HepG2 (cell line): ENCODE results near the gene CGREF1. TPM values are rescaled to one million over a fixed set of nuclear protein-coding genes. Genes with fewer than 3 reads are reported as not detected.
A peak's percentile ranks its signal among the peaks of the same experiment; 100 is the strongest.

Experiments used
- DNMT3B ChIP-seq: conservative IDR thresholded peaks from 2 replicates; pipeline ENCODE4 v1.6.1; 2016; ENCODE audit warnings: missing biosample characterization, control low read depth
- FIP1L1 ChIP-seq: fragments of 200-400 bp; formaldehyde crosslinking; IDR thresholded peaks from 2 replicates; pipeline ENCODE4 v1.6.1; 2018; ENCODE audit warnings: low read depth, mild to moderate bottlenecking, low read length, moderate library complexity, borderline replicate concordance; ENCODE audit not compliant: insufficient read depth
- HDAC2 ChIP-seq: sonication (generic); formaldehyde crosslinking; IDR thresholded peaks from 2 replicates; pipeline ENCODE4 v1.4.0; 2020; ENCODE audit warnings: missing genetic modification reagents
- NFE2 ChIP-seq: sonication (generic); formaldehyde crosslinking; IDR thresholded peaks from 2 replicates; pipeline ENCODE4 v1.4.0; 2020; ENCODE audit warnings: missing genetic modification reagents
- RAD51 ChIP-seq: fragments of 450-650 bp; IDR thresholded peaks from 2 replicates; pipeline ENCODE4 v1.6.1; 2016; ENCODE audit warnings: borderline replicate concordance
- SMAD9 ChIP-seq: sonication (generic); formaldehyde crosslinking; IDR thresholded peaks from 2 replicates; pipeline ENCODE4 v1.5.1; 2020; ENCODE audit warnings: mild to moderate bottlenecking, missing genetic modification reagents
- SNAI1 ChIP-seq: sonication (generic); formaldehyde crosslinking; IDR thresholded peaks from 2 replicates; pipeline ENCODE4 v1.5.0; 2020; ENCODE audit warnings: mild to moderate bottlenecking, missing genetic modification reagents, borderline replicate concordance
- THAP11 ChIP-seq: IDR thresholded peaks from 2 replicates; pipeline ENCODE4 v1.6.1; 2016; ENCODE audit warnings: missing biosample characterization, missing genetic modification reagents
- ZBTB26 ChIP-seq: IDR thresholded peaks from 2 replicates; pipeline ENCODE4 v1.6.1; 2016; ENCODE audit warnings: missing compliant biosample characterization, missing genetic modification reagents, borderline replicate concordance
- ZHX2 ChIP-seq, 2 experiments: sonication (generic) in 1 of 2; formaldehyde crosslinking in 1 of 2; IDR thresholded peaks; 2 replicates each; pipeline versions ENCODE4 v1.6.1 to v1.9.0; 2014 to 2022; ENCODE audit warnings: antibody characterized with exemption in 1 of 2, borderline replicate concordance in 1 of 2, inconsistent platforms in 1 of 2, low read depth in 1 of 2, missing genetic modification reagents in 1 of 2
- ZNF281 ChIP-seq: sonication (generic); formaldehyde crosslinking; IDR thresholded peaks from 2 replicates; pipeline ENCODE4 v1.4.0; 2020; ENCODE audit warnings: missing genetic modification reagents, borderline replicate concordance
- ZNF749 ChIP-seq: sonication (generic); formaldehyde crosslinking; IDR thresholded peaks from 2 replicates; pipeline ENCODE4 v1.8.0; 2022; ENCODE audit warnings: mild to moderate bottlenecking, missing genetic modification reagents, moderate library complexity, borderline replicate concordance
- ZNF800 ChIP-seq: sonication (generic); formaldehyde crosslinking; IDR thresholded peaks from 2 replicates; pipeline ENCODE4 v1.4.0; 2020; ENCODE audit warnings: missing genetic modification reagents
- ZNF879 ChIP-seq: sonication (generic); formaldehyde crosslinking; IDR thresholded peaks from 2 replicates; pipeline ENCODE4 v1.8.1; 2023; ENCODE audit warnings: missing genetic modification reagents
- ZSCAN12 ChIP-seq: sonication (generic); formaldehyde crosslinking; IDR thresholded peaks from 2 replicates; pipeline ENCODE4 v1.9.0; 2021; ENCODE audit warnings: mild to moderate bottlenecking, missing genetic modification reagents
- polyA plus RNA-seq, 8 experiments: library from polyadenylated mRNA; depleted of rRNA in 3 of 8; stranded (reverse) in 7 of 8; unstranded in 1 of 8; fragments of >200 nt; fragmentation: Illumina TruSeq in 4 of 8; extraction: Trizol in 4 of 8; gene quantifications; 2 replicates each; pipeline versions ENCODE4 v1.2.1 to v1.2.3, GENCODE V29; 2011 to 2016; ENCODE audit warnings: low read depth in 4 of 8, missing spikeins in 1 of 8, mixed read lengths in 1 of 8; ENCODE audit not compliant: insufficient read depth in 1 of 8
- total RNA-seq, 5 experiments: library from RNA; depleted of rRNA; stranded (reverse); fragments of >200 nt; fragmentation: Illumina TruSeq; extraction: Trizol; gene quantifications; 2 replicates each; pipeline ENCODE4 v1.2.3, GENCODE V29; 2016; ENCODE audit warnings: low read depth in 1 of 5

Gene CGREF1
- total and polyA plus RNA-seq, 2 of the 13 experiments (the other 11 are each of a cell fraction or from before 2014, with no cell fraction given): 13.9 to 23.4 TPM

- TF ChIP-seq ZNF879 (CRISPR knock-in tag): no peak
- 0 out of 2 replicates have a peak, but pooled peaks have one; percentile 69 for TF ChIP-seq SMAD9 (CRISPR knock-in tag)
- no peak; the same call in 1 of the 2 replicates for TF ChIP-seq DNMT3B (CRISPR knock-in tag)
- no peak; the same call in 1 of the 2 replicates for TF ChIP-seq ZNF281 (CRISPR knock-in tag)
- TF ChIP-seq SNAI1 (CRISPR knock-in tag): no peak
- peak; percentile 74 for TF ChIP-seq ZNF800 (CRISPR knock-in tag)
- peak; percentile 55; the same call in 1 of the 2 replicates for TF ChIP-seq ZNF749
- TF ChIP-seq ZSCAN12 (CRISPR knock-in tag): 0 out of 2 replicates have a peak, but pooled peaks have one; percentile 16
- TF ChIP-seq ZHX2 (IDR thresholded peaks at IDR 0.05; ENCODE audit: low read depth): peak; percentile 7; the same call in 1 of the 2 replicates
- 0 out of 2 replicates have a peak, but pooled peaks have one; percentile 26 for TF ChIP-seq ZHX2 (CRISPR knock-in tag; IDR thresholded peaks at IDR 0.05; ENCODE audit: borderline replicate concordance)
- peak; percentile 78 for TF ChIP-seq HDAC2 (CRISPR knock-in tag)
- TF ChIP-seq NFE2 (CRISPR knock-in tag): no peak
- peak; percentile 53; the same call in 1 of the 2 replicates for TF ChIP-seq ZBTB26 (CRISPR knock-in tag)
- TF ChIP-seq RAD51: no peak
- TF ChIP-seq FIP1L1: no peak
- TF ChIP-seq THAP11 (CRISPR knock-in tag): peak; percentile 89
Observed at GRCh38 chr2:27086090-27086723, 32.7 kb downstream of the CGREF1 start (continued).
